MM.1S (cell line): ENCODE results near the gene ATP6V1F.

ENCODE experiments used
- DNase-seq: peaks from one replicate; pipeline ENCODE4 v3.0.0-alpha.2; 2015
- H2AFZ ChIP-seq: fragments of 300-600 bp; sonication (generic); 2 replicates; pipeline ENCODE4 v1.6.0; 2016; ENCODE audit warnings: antibody characterized with exemption, low read length
- H3F3A ChIP-seq: fragments of 300-600 bp; sonication (generic); 2 replicates; pipeline ENCODE4 v1.6.1; 2016; ENCODE audit warnings: mild to moderate bottlenecking, antibody characterized with exemption, low read length, moderate library complexity, mixed read lengths; ENCODE audit not compliant: insufficient read depth
- H3K27ac ChIP-seq: fragments of 300-600 bp; sonication (generic); 2 replicates; pipeline ENCODE4 v1.5.1; 2016; ENCODE audit warnings: mild to moderate bottlenecking, low read length
- H3K27me3 ChIP-seq: fragments of 300-600 bp; sonication (generic); replicated peaks from 2 replicates; pipeline ENCODE4 v1.6.0; 2016; ENCODE audit warnings: low read length; ENCODE audit not compliant: insufficient read depth
- H3K36me3 ChIP-seq: fragments of 300-600 bp; sonication (generic); replicated peaks from 2 replicates; pipeline ENCODE4 v1.6.1; 2016; ENCODE audit warnings: mild to moderate bottlenecking, low read length, mixed read lengths; ENCODE audit not compliant: insufficient read depth
- H3K4me1 ChIP-seq: fragments of 300-600 bp; sonication (generic); 2 replicates; pipeline ENCODE4 v1.6.1; 2016; ENCODE audit warnings: low read length, mixed read lengths
- H3K4me2 ChIP-seq: fragments of 300-600 bp; sonication (generic); 2 replicates; pipeline ENCODE4 v1.6.0; 2016; ENCODE audit warnings: low read depth, low read length
- H3K4me3 ChIP-seq: fragments of 300-600 bp; sonication (generic); 2 replicates; pipeline ENCODE4 v1.5.1; 2016; ENCODE audit warnings: low read length, mixed read lengths
- H3K79me2 ChIP-seq: fragments of 300-600 bp; sonication (generic); 2 replicates; pipeline ENCODE4 v1.6.1; 2016; ENCODE audit warnings: mixed run types, low read length, mixed read lengths
- H3K9ac ChIP-seq: fragments of 300-600 bp; sonication (generic); 2 replicates; pipeline ENCODE4 v1.6.1; 2016; ENCODE audit warnings: low read length, mixed read lengths
- H3K9me2 ChIP-seq: fragments of 300-600 bp; sonication (generic); replicated peaks from 2 replicates; pipeline ENCODE4 v1.6.1; 2016; ENCODE audit warnings: mild to moderate bottlenecking, low read length, mixed read lengths; ENCODE audit not compliant: insufficient read depth
- H3K9me3 ChIP-seq: fragments of 300-600 bp; sonication (generic); replicated peaks from 2 replicates; pipeline ENCODE4 v1.6.1; 2016; ENCODE audit warnings: mild to moderate bottlenecking, low read length, mixed read lengths; ENCODE audit not compliant: insufficient read depth
- H4K20me1 ChIP-seq: fragments of 300-600 bp; sonication (generic); 2 replicates; pipeline ENCODE4 v1.6.1; 2016; ENCODE audit warnings: mild to moderate bottlenecking, low read length, moderate library complexity, mixed read lengths; ENCODE audit not compliant: insufficient read depth
- CTCF ChIP-seq: fragments of 300-600 bp; sonication (generic); IDR thresholded peaks from 2 replicates; pipeline ENCODE4 v1.5.1; 2016; ENCODE audit warnings: antibody characterized with exemption, low read length, mixed read lengths
- EZH2 ChIP-seq: fragments of 300-600 bp; sonication (generic); optimal IDR thresholded peaks from 2 replicates; pipeline ENCODE3; 2017; ENCODE audit warnings: low read depth, mild to moderate bottlenecking, antibody characterized with exemption, low read length, mixed read lengths
- EZH2phosphoT487 ChIP-seq: fragments of 300-600 bp; sonication (generic); IDR thresholded peaks from 2 replicates; pipeline ENCODE4 v1.6.1; 2018; ENCODE audit warnings: antibody characterized with exemption, low read length

The ATP6V1F gene

DNA sequence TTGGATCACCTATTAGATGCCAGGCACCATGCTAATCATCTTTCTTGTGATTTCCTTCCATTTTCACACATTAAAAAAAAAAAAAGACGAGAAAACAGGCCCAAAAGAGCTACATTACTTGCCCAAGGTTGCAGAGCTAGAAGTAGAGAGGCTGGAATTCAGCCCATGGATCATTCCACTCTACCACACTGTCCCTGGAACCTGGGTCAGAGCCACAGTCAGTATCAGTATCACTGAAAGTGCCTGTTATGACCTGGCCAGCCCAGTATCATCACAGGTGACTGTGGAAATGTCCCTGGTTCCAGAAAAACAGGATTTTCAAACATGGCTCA is 35.8 kb upstream of the ATP6V1F start:
- no peaks in the 10 kb centered on the region for H3K79me2 ChIP-seq
- H3K27me3 ChIP-seq, result peaks cover 24% of the 10 kb centered on the region
- H2AFZ ChIP-seq, result no peak overlapping the region
- no peak overlapping the region for H3K27ac ChIP-seq
- H3K36me3 ChIP-seq, result no peaks in the 10 kb centered on the region
- H3K9ac ChIP-seq, result no peak overlapping the region
- TF ChIP-seq EZH2phosphoT487, result no peak
- no peak for TF ChIP-seq EZH2
- TF ChIP-seq CTCF, result no peak
- H3K4me2 ChIP-seq, result no peak overlapping the region
- no peaks in the 10 kb centered on the region; the same call in 1 of the 2 replicates for H3K4me1 ChIP-seq
- no peaks in the 10 kb centered on the region for H3K9me2 ChIP-seq
- DNase-seq, result no peak
- no peaks in the 10 kb centered on the region for H3K9me3 ChIP-seq
- no peaks in the 10 kb centered on the region for H4K20me1 ChIP-seq
- no peak overlapping the region for H3K4me3 ChIP-seq
- no peaks in the 10 kb centered on the region for H3F3A ChIP-seq

- no peaks in the 10 kb centered on the region for H3K9me2 ChIP-seq
- H3K4me3 ChIP-seq, result no peak overlapping the region
- H3K4me1 ChIP-seq, result no peaks in the 10 kb centered on the region; the same call in 1 of the 2 replicates
- DNase-seq, result no peak
- no peaks in the 10 kb centered on the region for H3F3A ChIP-seq
- H4K20me1 ChIP-seq, result no peaks in the 10 kb centered on the region
- no peaks in the 10 kb centered on the region for H3K9me3 ChIP-seq
- TF ChIP-seq EZH2phosphoT487 (no peak), CTCF (no peak), EZH2 (no peak)
- H2AFZ ChIP-seq, result no peak overlapping the region
- H3K4me2 ChIP-seq, result no peak overlapping the region
- H3K9ac ChIP-seq, result no peak overlapping the region
- no peaks in the 10 kb centered on the region for H3K36me3 ChIP-seq
- no peak overlapping the region for H3K27ac ChIP-seq
- no peaks in the 10 kb centered on the region for H3K79me2 ChIP-seq
- peaks cover 26% of the 10 kb centered on the region for H3K27me3 ChIP-seq
Observed at GRCh38 chr7:128827248-128827958, 35.3 kb upstream of the ATP6V1F start.

DNA sequence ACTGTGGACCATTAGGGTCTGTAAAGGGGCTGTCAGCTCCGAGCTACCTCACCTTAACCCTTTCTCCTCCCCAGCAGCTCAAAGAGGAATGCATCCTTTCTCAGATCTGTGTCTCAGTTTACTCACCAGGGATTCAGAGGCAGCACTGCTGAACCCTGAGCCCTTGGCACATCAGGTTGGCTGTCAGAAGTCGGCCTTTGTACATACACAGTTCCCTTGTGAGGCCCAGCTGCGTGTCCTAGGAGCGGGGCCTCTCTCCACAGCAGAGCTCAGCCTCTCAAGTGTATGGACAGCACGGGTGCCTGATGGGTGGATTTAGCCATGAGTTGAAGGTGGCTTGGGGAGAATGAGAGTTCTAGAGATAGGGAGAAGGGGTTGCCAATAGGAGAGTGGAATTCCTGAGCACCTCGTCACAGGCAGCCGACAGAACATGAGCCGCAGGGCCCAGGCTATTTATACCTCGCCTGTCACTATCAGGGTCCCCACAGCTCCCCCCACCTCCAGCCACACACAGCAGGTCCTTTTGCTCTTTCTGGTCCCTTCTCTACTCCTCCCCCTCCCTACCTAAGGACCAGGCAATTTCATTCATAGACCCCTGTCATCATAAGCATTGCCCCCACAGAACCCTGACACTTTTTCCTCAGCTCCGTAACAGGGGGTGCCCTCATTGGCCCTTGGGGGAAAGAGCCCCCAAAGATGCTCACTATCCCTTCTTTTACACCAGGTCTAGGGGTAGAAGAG is 34.5 kb upstream of the ATP6V1F start:
- Histone ChIP-seq H3K9me3 (no peaks in the 10 kb centered on the region), H3K9ac (no peak overlapping the region), H3K27me3 (peaks cover 34% of the 10 kb centered on the region), H3F3A (no peaks in the 10 kb centered on the region), H2AFZ (no peak overlapping the region), H4K20me1 (no peaks in the 10 kb centered on the region), H3K4me1 (no peaks in the 10 kb centered on the region; the same call in 1 of the 2 replicates), H3K79me2 (no peaks in the 10 kb centered on the region), H3K27ac (no peak overlapping the region), H3K4me3 (no peak overlapping the region), H3K9me2 (no peaks in the 10 kb centered on the region), H3K36me3 (no peaks in the 10 kb centered on the region), H3K4me2 (no peak overlapping the region)
- TF ChIP-seq CTCF (no peak), EZH2phosphoT487 (no peak), EZH2 (no peak)
- DNase-seq, result no peak
